ENCODE data around the gene PCDH9. TPM values are rescaled to one million over a fixed set of nuclear protein-coding genes. Genes with fewer than 3 reads are reported as not detected.

The PCDH9 gene
- total and polyA plus RNA-seq, 2 of the 13 experiments (the other 11 are each of a cell fraction or from before 2014, with no cell fraction given) = 0.09 TPM; not detected in 1

DNA sequence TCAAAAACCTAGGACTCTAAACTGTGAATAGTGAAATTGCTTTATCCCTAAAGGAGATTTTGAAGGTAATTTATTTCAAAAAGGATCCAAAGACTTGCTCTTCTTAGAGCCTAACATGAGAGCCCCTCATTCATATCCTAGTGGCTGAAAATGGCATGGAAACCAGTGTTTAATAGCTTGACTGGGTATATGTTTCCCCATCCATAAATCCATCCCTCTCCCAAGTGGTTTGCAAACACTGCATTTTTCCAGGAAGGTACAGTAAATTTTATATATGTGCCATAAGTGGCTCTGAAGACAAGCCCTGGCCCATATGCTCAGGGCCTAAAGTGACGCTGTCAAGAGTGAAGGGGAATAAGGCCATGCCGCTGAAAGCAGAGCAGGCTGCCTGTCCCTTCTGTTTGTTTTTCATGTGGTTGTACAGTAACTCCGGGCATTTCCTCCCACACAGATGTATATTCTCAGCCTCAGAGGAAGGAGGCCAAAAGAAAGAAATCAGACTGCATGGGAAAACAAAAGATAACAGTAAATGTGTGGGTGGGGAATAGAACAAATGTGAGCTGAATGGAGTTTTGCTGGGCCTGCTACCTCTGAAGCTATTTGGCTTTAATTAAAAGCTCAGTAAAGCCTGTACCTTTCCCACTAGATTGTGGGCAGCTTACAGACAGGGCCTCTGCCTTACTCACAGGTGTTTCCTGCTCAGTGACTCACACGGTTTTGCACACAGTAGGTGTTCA is 181.9 kb downstream of the PCDH9 start:
- H3K4me3 ChIP-seq (replicated peaks in 1 of 3; ENCODE audit: insufficient read depth in 1 of 3, low read depth in 2 of 3, low read length in 3 of 3) = no peak overlapping the region
- H3K36me3 ChIP-seq (replicated peaks in 1 of 2; ENCODE audit: control insufficient read depth in 1 of 2, insufficient read depth in 2 of 2, low read length in 2 of 2) = no peaks in the 10 kb centered on the region
- no peaks in the 10 kb centered on the region for H4K20me1 ChIP-seq (ENCODE audit: insufficient read depth, low read length)
- ChIA-PET CTCF (ENCODE audit: low intra/inter-chr PET ratio, low total read pairs) (no interaction called here), POLR2A (no interaction called here)
- FAIRE-seq = no peak
- H3K27me3 ChIP-seq (ENCODE audit: control insufficient read depth in 1 of 2, insufficient read depth in 2 of 2, low read length in 2 of 2) = no peaks in the 10 kb centered on the region
- intact Hi-C loops (cut with micrococcal nuclease; ENCODE audit: unreplicated experiment) = no loop called here
- H3K9ac ChIP-seq (ENCODE audit: insufficient read depth, low read depth, low read length) = no peak overlapping the region
- in situ Hi-C loops (cut with HindIII; ENCODE audit: extremely low pct_ligation_motif_present, low pct_unique_long_range_greater_than_20kb) = no loop called here
- no peaks in the 10 kb centered on the region for H3K79me2 ChIP-seq (ENCODE audit: insufficient read depth, low read length)
- no peak overlapping the region for H2AFZ ChIP-seq (ENCODE audit: low read length)
- ATAC-seq = peak; percentile 68
- BruUV-seq (replicated peaks) = no TSS peak
- TF ChIP-seq PAX8 (CRISPR knock-in tag; IDR thresholded peaks at IDR 0.05; ENCODE audit: borderline replicate concordance) = no peak
- 1% methylated on average over 4 of the region's 4 CpGs for WGBS (ENCODE audit: low lambda C conversion rate)
- no peaks in the 10 kb centered on the region for H3K9me3 ChIP-seq (ENCODE audit: low read length)
- DNase-seq (ENCODE audit: low spot score) = no peak
- no peaks in the 10 kb centered on the region for H3K4me1 ChIP-seq (ENCODE audit: insufficient read depth, low read length)
- H3K4me2 ChIP-seq (ENCODE audit: low read depth, low read length) = no peak overlapping the region
- no peak overlapping the region for H3K27ac ChIP-seq (ENCODE audit: extremely low read length, insufficient read depth, low read length)

DNA sequence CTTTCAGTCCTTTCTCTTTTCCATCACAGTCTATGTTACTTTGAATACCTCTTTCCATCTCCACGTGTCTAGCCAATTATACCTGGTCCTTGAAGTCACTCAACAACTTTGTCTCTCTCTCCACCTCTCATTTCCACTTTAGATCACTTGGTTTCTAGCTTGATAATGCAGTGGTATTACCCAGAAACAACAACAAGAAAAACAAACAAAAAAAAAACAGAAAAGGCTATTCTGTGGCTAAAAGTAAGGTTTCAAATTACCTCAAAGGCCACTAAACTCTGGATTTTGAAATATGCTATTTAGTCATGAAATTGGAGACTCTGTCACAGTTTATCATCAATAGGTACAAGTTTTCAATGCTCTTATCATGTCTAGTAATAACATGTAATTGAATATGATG is 184.8 kb downstream of the PCDH9 start:
- intact Hi-C loops (cut with micrococcal nuclease; ENCODE audit: unreplicated experiment) = no loop called here
- no peak for FAIRE-seq
- no peak for DNase-seq (ENCODE audit: low spot score)
- WGBS (ENCODE audit: low lambda C conversion rate) = 0% methylated on average over 1 of the region's 1 CpG
- H3K9ac ChIP-seq (ENCODE audit: insufficient read depth, low read depth, low read length) = no peak overlapping the region
- H3K9me3 ChIP-seq (ENCODE audit: low read length) = no peaks in the 10 kb centered on the region
- no peak for TF ChIP-seq HNRNPLL (IDR thresholded peaks at IDR 0.05; ENCODE audit: low read depth, low read length, poor library complexity, severe bottlenecking)
- no peak for TF ChIP-seq ZNF460 (CRISPR knock-in tag; IDR thresholded peaks at IDR 0.05; ENCODE audit: borderline replicate concordance)
- no peak for TF ChIP-seq GPN1 (CRISPR knock-in tag; IDR thresholded peaks at IDR 0.05; ENCODE audit: borderline replicate concordance)
- TF ChIP-seq ARNT2 (CRISPR knock-in tag; IDR thresholded peaks at IDR 0.05; ENCODE audit: low read depth) = no peak
- TF ChIP-seq ZNF678 (CRISPR knock-in tag; IDR thresholded peaks at IDR 0.05) = no peak
- no peak for TF ChIP-seq ZNF777 (CRISPR knock-in tag; IDR thresholded peaks at IDR 0.05)
- H3K79me2 ChIP-seq (ENCODE audit: insufficient read depth, low read length) = no peaks in the 10 kb centered on the region
- H3K4me1 ChIP-seq (ENCODE audit: insufficient read depth, low read length) = no peaks in the 10 kb centered on the region
- H4K20me1 ChIP-seq (ENCODE audit: insufficient read depth, low read length) = no peaks in the 10 kb centered on the region
- H3K4me3 ChIP-seq (replicated peaks in 1 of 3; ENCODE audit: insufficient read depth in 1 of 3, low read depth in 2 of 3, low read length in 3 of 3) = no peak overlapping the region
- no peak overlapping the region for H2AFZ ChIP-seq (ENCODE audit: low read length)
- no peak overlapping the region for H3K27ac ChIP-seq (ENCODE audit: extremely low read length, insufficient read depth, low read length)
- in situ Hi-C loops (cut with HindIII; ENCODE audit: extremely low pct_ligation_motif_present, low pct_unique_long_range_greater_than_20kb) = no loop called here
- no peak for ATAC-seq
- ChIA-PET POLR2A (no interaction called here), CTCF (ENCODE audit: low intra/inter-chr PET ratio, low total read pairs) (no interaction called here)
- no peaks in the 10 kb centered on the region for H3K36me3 ChIP-seq (replicated peaks in 1 of 2; ENCODE audit: control insufficient read depth in 1 of 2, insufficient read depth in 2 of 2, low read length in 2 of 2)
- no peaks in the 10 kb centered on the region for H3K27me3 ChIP-seq (ENCODE audit: control insufficient read depth in 1 of 2, insufficient read depth in 2 of 2, low read length in 2 of 2)
- no TSS peak for BruUV-seq (replicated peaks)
- no peak overlapping the region for H3K4me2 ChIP-seq (ENCODE audit: low read depth, low read length)
